SK-N-SH (cell line): ENCODE results near the gene NAA40. TPM values are rescaled to one million over a fixed set of nuclear protein-coding genes. Genes with fewer than 3 reads are reported as not detected.

Source experiments
- CTCF ChIA-PET: fragments of 300-600, 350-600 bp; formaldehyde crosslinking; extraction: SDS; loops from one replicate; lab custom pipeline; 2021; lab: Yijun Ruan, JAX
- POLR2A ChIA-PET: fragments of 350-600 bp; sonication (Branson Sonifier 250); formaldehyde crosslinking; extraction: SDS; loops from one replicate; lab custom pipeline; 2020; ENCODE audit warnings: antibody characterized with exemption, inconsistent platforms; lab: Yijun Ruan, JAX
- DNase-seq: peaks from one replicate; pipeline ENCODE4 v3.0.0; 2012
- H2AFZ ChIP-seq: fragments of 200-600 bp; sonication (generic); 2 replicates; pipeline ENCODE4 v1.8.1; 2016; ENCODE audit warnings: antibody characterized with exemption, mild to moderate bottlenecking, low read depth
- H3F3A ChIP-seq: fragments of 200-600 bp; sonication (generic); replicated peaks from 2 replicates; pipeline ENCODE3; 2016; ENCODE audit warnings: antibody characterized with exemption, mild to moderate bottlenecking; ENCODE audit not compliant: insufficient read depth
- H3K27ac ChIP-seq, 2 experiments: fragments of 200-500 bp in 1 of 2; fragments of 200-600 bp in 1 of 2; sonication (Bioruptor generic) in 1 of 2; sonication (generic), shearing (Covaris generic) in 1 of 2; 2 replicates each; pipeline versions ENCODE4 v1.5.1 to v1.6.1; 2014 to 2016; ENCODE audit warnings: low read depth in 2 of 2, inconsistent platforms in 1 of 2, low read length in 1 of 2, mild to moderate bottlenecking in 1 of 2, mixed read lengths in 1 of 2
- H3K27me3 ChIP-seq: fragments of 200-600 bp; sonication (generic), shearing (Covaris generic); 2 replicates; pipeline ENCODE4 v1.6.1; 2016; ENCODE audit warnings: mixed run types; ENCODE audit not compliant: insufficient read depth
- H3K36me3 ChIP-seq, 2 experiments: fragments of 200-500 bp in 1 of 2; fragments of 200-600 bp in 1 of 2; sonication (Bioruptor generic) in 1 of 2; sonication (generic) in 1 of 2; replicated peaks in 1 of 2; 2 replicates each; pipeline versions ENCODE3 to v1.5.1; 2014 to 2016; ENCODE audit warnings: low read length in 1 of 2, mild to moderate bottlenecking in 1 of 2; ENCODE audit not compliant: insufficient read depth in 2 of 2, control insufficient read depth in 1 of 2
- H3K4me1 ChIP-seq, 2 experiments: fragments of 200-500 bp in 1 of 2; fragments of 200-600 bp in 1 of 2; sonication (Bioruptor generic) in 1 of 2; sonication (generic), shearing (Covaris generic) in 1 of 2; 2 replicates each; pipeline versions ENCODE4 v1.5.1 to v1.6.1; 2014 to 2016; ENCODE audit warnings: low read depth in 1 of 2, low read length in 1 of 2, mixed run types in 1 of 2; ENCODE audit not compliant: insufficient read depth in 2 of 2, control insufficient read depth in 1 of 2
- H3K4me2 ChIP-seq: fragments of 200-600 bp; sonication (generic), shearing (Covaris generic); 2 replicates; pipeline ENCODE4 v1.6.1; 2017; ENCODE audit warnings: mixed run types
- H3K4me3 ChIP-seq, 2 experiments: fragments of 200-500 bp in 1 of 2; fragments of 200-600 bp in 1 of 2; sonication (Bioruptor generic) in 1 of 2; sonication (generic), shearing (Covaris generic) in 1 of 2; 2 replicates each; pipeline versions ENCODE4 v1.5.1 to v1.8.1; 2014 to 2016; ENCODE audit warnings: low read depth in 2 of 2, inconsistent platforms in 1 of 2, low read length in 1 of 2, mild to moderate bottlenecking in 1 of 2, mixed read lengths in 1 of 2, moderate library complexity in 1 of 2
- H3K79me2 ChIP-seq: fragments of 200-600 bp; sonication (generic); 2 replicates; pipeline ENCODE4 v1.8.1; 2017; ENCODE audit warnings: mild to moderate bottlenecking; ENCODE audit not compliant: insufficient read depth
- H3K9ac ChIP-seq: fragments of 200-600 bp; sonication (generic); 2 replicates; pipeline ENCODE4 v1.6.1; 2017; ENCODE audit warnings: mixed run types
- H3K9me2 ChIP-seq: fragments of 200-600 bp; sonication (generic); 2 replicates; pipeline ENCODE4 v1.6.1; 2017; ENCODE audit warnings: mixed run types
- H3K9me3 ChIP-seq: fragments of 200-600 bp; sonication (generic); 2 replicates; pipeline ENCODE4 v1.6.1; 2017; ENCODE audit warnings: mixed run types, mild to moderate bottlenecking, moderate library complexity
- H4K20me1 ChIP-seq: fragments of 200-600 bp; sonication (generic); 2 replicates; pipeline ENCODE4 v1.6.1; 2017; ENCODE audit warnings: mild to moderate bottlenecking, mixed run types; ENCODE audit not compliant: insufficient read depth
- EP300 ChIP-seq, 2 experiments: IDR thresholded peaks; 2 replicates each; pipeline versions ENCODE4 v1.4.0 to v1.6.1; 2012; ENCODE audit warnings: borderline replicate concordance in 1 of 2, low read depth in 1 of 2, low read length in 1 of 2
- EZH2phosphoT487 ChIP-seq: fragments of 200-600 bp; sonication (generic); IDR thresholded peaks from 2 replicates; pipeline ENCODE4 v1.6.1; 2017; ENCODE audit warnings: low read depth, mixed run types, mild to moderate bottlenecking, antibody characterized with exemption, moderate library complexity, borderline replicate concordance
- FOSL2 ChIP-seq: IDR thresholded peaks from 2 replicates; pipeline ENCODE4 v1.4.0; 2012; ENCODE audit warnings: low read depth, mild to moderate bottlenecking, moderate library complexity, borderline replicate concordance
- FOXM1 ChIP-seq: IDR thresholded peaks from 2 replicates; pipeline ENCODE4 v1.4.0; 2012; ENCODE audit warnings: low read depth, mild to moderate bottlenecking
- GABPA ChIP-seq: IDR thresholded peaks from 2 replicates; pipeline ENCODE4 v1.4.0; 2012; ENCODE audit warnings: low read depth, mild to moderate bottlenecking
- GATA2 ChIP-seq: sonication (generic); formaldehyde crosslinking; IDR thresholded peaks from 2 replicates; pipeline ENCODE4 v1.5.0; 2020; ENCODE audit warnings: mild to moderate bottlenecking, missing genetic modification reagents
- MXI1 ChIP-seq: IDR thresholded peaks from 2 replicates; pipeline ENCODE4 v1.6.1; 2012; ENCODE audit warnings: mild to moderate bottlenecking, low read depth, low read length, improper control_type of control experiment
- NFIC ChIP-seq: IDR thresholded peaks from 2 replicates; pipeline ENCODE4 v1.4.0; 2012; ENCODE audit warnings: borderline replicate concordance
- NRF1 ChIP-seq: IDR thresholded peaks from 2 replicates; pipeline ENCODE4 v1.6.1; 2012; ENCODE audit warnings: low read depth, mild to moderate bottlenecking, low read length
- PBX3 ChIP-seq: IDR thresholded peaks from 2 replicates; pipeline ENCODE4; 2012
- RAD21 ChIP-seq: IDR thresholded peaks from 2 replicates; pipeline ENCODE4 v1.6.1; 2012; ENCODE audit warnings: mild to moderate bottlenecking, low read length
- RFX5 ChIP-seq: IDR thresholded peaks from 2 replicates; pipeline ENCODE4 v1.6.1; 2012; ENCODE audit warnings: mild to moderate bottlenecking, improper control_type of control experiment, low read length
- RXRA ChIP-seq: IDR thresholded peaks from 2 replicates; pipeline ENCODE4 v1.4.0; 2012; ENCODE audit warnings: low read depth, mild to moderate bottlenecking, borderline replicate concordance
- SMC3 ChIP-seq: IDR thresholded peaks from 2 replicates; pipeline ENCODE4 v1.6.1; 2012; ENCODE audit warnings: low read depth, low read length, improper control_type of control experiment
- USF1 ChIP-seq: IDR thresholded peaks from 2 replicates; pipeline ENCODE4 v1.4.0; 2012; ENCODE audit warnings: low read depth, borderline replicate concordance
- USF2 ChIP-seq: fragments of 150-350 bp; IDR thresholded peaks from 2 replicates; pipeline ENCODE4 v1.6.1; 2017; ENCODE audit warnings: antibody characterized with exemption, low read length, low read depth, borderline replicate concordance
- WGBS: methylation state at CpG from one replicate; pipeline ENCODE4 v1.1.6; 2017; ENCODE audit warnings: low lambda C conversion rate; 5-methylcytosine and 5-hydroxymethylcytosine counted together
- polyA plus RNA-seq, 3 experiments: library from polyadenylated mRNA; depleted of rRNA; stranded (reverse); fragments of >200 nt; gene quantifications; 2 replicates each; pipeline ENCODE4 v1.2.3, GENCODE V29; 2012
- TF ChIP-seq, protein P1 (sequence below): IDR thresholded peaks from 2 replicates; pipeline ENCODE4 v1.6.1; 2012; ENCODE audit warnings: mild to moderate bottlenecking, low read depth, low read length, moderate library complexity
- TF ChIP-seq, protein P2 (sequence below): fragments of 150-350 bp; IDR thresholded peaks from 2 replicates; pipeline ENCODE4 v1.6.1; 2016; ENCODE audit warnings: mild to moderate bottlenecking, low read depth, low read length

NAA40 gene
- polyA plus RNA-seq, 1 of the 3 experiments (the other 2 are of a cell fraction): 33.0 TPM

GRCh38 chr11:63910675-63911074, 28.1 kb upstream of the NAA40 start:
- H3K4me1 ChIP-seq: peaks cover 0 to 36% of the 10 kb centered on the region in 2 experiments; a peak in 1 of 4 replicates
- H2AFZ ChIP-seq: no peak overlapping the region
- no peaks in the 10 kb centered on the region for H4K20me1 ChIP-seq
- H3K9me2 ChIP-seq: no peaks in the 10 kb centered on the region
- CTCF ChIA-PET: interaction anchor here (1.9 to 3.0 kb wide), 3 partner anchors 35 to 243 kb away, joined by 4 to 22 read pairs (median 17); no protein-coding TSS in a partner anchor
- no peak overlapping the region for H3K9ac ChIP-seq
- peaks cover 0 to 29% of the 10 kb centered on the region in 2 experiments for H3K36me3 ChIP-seq
- H3K27ac ChIP-seq: peak overlapping the region in 1 of 2 experiments; percentile 74; a peak in 2 of 4 replicates
- no peak for TF ChIP-seq GATA2
- TF ChIP-seq, all 33 proteins: peak for 0
- H3K79me2 ChIP-seq: no peaks in the 10 kb centered on the region
- POLR2A ChIA-PET: no interaction called here
- no peaks in the 10 kb centered on the region for H3F3A ChIP-seq
- no peaks in the 10 kb centered on the region for H3K27me3 ChIP-seq
- DNase-seq: peak; percentile 60
- H3K4me3 ChIP-seq: no peak overlapping the region
- H3K9me3 ChIP-seq: no peaks in the 10 kb centered on the region
- WGBS: 79% methylated on average over 9 of the region's 9 CpGs
- no peak overlapping the region for H3K4me2 ChIP-seq

GRCh38 chr11:63911440-63911839, 27.4 kb upstream of the NAA40 start:
- H3K36me3 ChIP-seq: peaks cover 0 to 26% of the 10 kb centered on the region in 2 experiments
- no peak overlapping the region; a peak in 1 of 4 replicates for H3K27ac ChIP-seq
- H3K9ac ChIP-seq: no peak overlapping the region
- no peak overlapping the region for H2AFZ ChIP-seq
- no peaks in the 10 kb centered on the region for H3K9me3 ChIP-seq
- CTCF ChIA-PET: interaction anchor here (2.5 to 3.0 kb wide), 2 partner anchors 35 to 74 kb away, joined by 17 to 22 read pairs; no protein-coding TSS in a partner anchor
- POLR2A ChIA-PET: interaction anchor here (0.6 kb wide), 1 partner anchor 23 kb away, joined by 3 read pairs; no protein-coding TSS in a partner anchor
- H3K4me2 ChIP-seq: no peak overlapping the region
- no peak for TF ChIP-seq SMC3
- no peak for TF ChIP-seq NRF1
- TF ChIP-seq MXI1: no peak
- TF ChIP-seq NFIC: no peak
- no peak for TF ChIP-seq RXRA
- no peak for TF ChIP-seq RAD21
- no peak for TF ChIP-seq USF1
- TF ChIP-seq GABPA: no peak
- no peak for TF ChIP-seq RFX5
- TF ChIP-seq, protein P1, sequence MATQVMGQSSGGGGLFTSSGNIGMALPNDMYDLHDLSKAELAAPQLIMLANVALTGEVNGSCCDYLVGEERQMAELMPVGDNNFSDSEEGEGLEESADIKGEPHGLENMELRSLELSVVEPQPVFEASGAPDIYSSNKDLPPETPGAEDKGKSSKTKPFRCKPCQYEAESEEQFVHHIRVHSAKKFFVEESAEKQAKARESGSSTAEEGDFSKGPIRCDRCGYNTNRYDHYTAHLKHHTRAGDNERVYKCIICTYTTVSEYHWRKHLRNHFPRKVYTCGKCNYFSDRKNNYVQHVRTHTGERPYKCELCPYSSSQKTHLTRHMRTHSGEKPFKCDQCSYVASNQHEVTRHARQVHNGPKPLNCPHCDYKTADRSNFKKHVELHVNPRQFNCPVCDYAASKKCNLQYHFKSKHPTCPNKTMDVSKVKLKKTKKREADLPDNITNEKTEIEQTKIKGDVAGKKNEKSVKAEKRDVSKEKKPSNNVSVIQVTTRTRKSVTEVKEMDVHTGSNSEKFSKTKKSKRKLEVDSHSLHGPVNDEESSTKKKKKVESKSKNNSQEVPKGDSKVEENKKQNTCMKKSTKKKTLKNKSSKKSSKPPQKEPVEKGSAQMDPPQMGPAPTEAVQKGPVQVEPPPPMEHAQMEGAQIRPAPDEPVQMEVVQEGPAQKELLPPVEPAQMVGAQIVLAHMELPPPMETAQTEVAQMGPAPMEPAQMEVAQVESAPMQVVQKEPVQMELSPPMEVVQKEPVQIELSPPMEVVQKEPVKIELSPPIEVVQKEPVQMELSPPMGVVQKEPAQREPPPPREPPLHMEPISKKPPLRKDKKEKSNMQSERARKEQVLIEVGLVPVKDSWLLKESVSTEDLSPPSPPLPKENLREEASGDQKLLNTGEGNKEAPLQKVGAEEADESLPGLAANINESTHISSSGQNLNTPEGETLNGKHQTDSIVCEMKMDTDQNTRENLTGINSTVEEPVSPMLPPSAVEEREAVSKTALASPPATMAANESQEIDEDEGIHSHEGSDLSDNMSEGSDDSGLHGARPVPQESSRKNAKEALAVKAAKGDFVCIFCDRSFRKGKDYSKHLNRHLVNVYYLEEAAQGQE: no peak
- TF ChIP-seq EZH2phosphoT487: no peak
- TF ChIP-seq PBX3: no peak
- no peak for TF ChIP-seq FOXM1
- no peak for TF ChIP-seq USF2
- no peak for TF ChIP-seq EP300 (IDR thresholded peaks at IDR 0.05; ENCODE audit: borderline replicate concordance in 1 of 2, low read depth in 1 of 2, low read length in 1 of 2)
- TF ChIP-seq FOSL2: no peak
- TF ChIP-seq, protein P2, sequence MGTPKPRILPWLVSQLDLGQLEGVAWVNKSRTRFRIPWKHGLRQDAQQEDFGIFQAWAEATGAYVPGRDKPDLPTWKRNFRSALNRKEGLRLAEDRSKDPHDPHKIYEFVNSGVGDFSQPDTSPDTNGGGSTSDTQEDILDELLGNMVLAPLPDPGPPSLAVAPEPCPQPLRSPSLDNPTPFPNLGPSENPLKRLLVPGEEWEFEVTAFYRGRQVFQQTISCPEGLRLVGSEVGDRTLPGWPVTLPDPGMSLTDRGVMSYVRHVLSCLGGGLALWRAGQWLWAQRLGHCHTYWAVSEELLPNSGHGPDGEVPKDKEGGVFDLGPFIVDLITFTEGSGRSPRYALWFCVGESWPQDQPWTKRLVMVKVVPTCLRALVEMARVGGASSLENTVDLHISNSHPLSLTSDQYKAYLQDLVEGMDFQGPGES: no peak
- no peak for DNase-seq
- no peaks in the 10 kb centered on the region for H3K27me3 ChIP-seq
- no peaks in the 10 kb centered on the region for H4K20me1 ChIP-seq
- no peak overlapping the region for H3K4me3 ChIP-seq
- WGBS: 92% methylated on average over 7 of the region's 8 CpGs
- H3K79me2 ChIP-seq: no peaks in the 10 kb centered on the region
- no peaks in the 10 kb centered on the region for H3K9me2 ChIP-seq
- H3K4me1 ChIP-seq: peaks cover 0 to 39% of the 10 kb centered on the region in 2 experiments; a peak in 1 of 4 replicates
- no peaks in the 10 kb centered on the region for H3F3A ChIP-seq
